SK-N-SH (cell line): ENCODE measurements around the gene DZIP1L.

Experiments
- EP300 ChIP-seq, 2 experiments: IDR thresholded peaks; 2 replicates each; pipeline versions ENCODE4 v1.4.0 to v1.6.1; 2012; ENCODE audit warnings: borderline replicate concordance in 1 of 2, low read depth in 1 of 2, low read length in 1 of 2
- GATA2 ChIP-seq: sonication (generic); formaldehyde crosslinking; IDR thresholded peaks from 2 replicates; pipeline ENCODE4 v1.5.0; 2020; ENCODE audit warnings: mild to moderate bottlenecking, missing genetic modification reagents

DNA sequence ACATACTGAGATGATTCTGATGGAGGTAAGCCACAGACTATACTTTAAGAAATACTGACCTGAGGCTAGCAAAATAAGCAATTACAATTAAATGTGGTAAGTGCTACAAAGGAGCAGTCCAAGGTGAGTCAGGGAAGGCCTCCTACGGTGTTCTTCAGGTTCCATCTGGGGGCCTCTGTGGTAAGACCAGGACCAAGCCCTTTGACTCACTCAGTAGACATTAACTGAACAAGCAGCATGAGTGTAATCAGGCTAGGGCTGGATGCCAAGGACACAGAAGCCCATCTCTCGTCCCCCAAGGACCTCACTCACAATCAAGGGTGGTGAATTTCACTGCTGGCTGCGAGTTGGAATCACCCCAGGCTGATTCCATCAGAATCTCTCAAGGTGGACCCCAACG, 37.3 kb downstream of the DZIP1L start:
- TF ChIP-seq GATA2 (no peak), EP300 (IDR thresholded peaks at IDR 0.05; ENCODE audit: borderline replicate concordance in 1 of 2, low read depth in 1 of 2, low read length in 1 of 2) (no peak)
